CD4-positive, alpha-beta T cell treated with Interleukin-17A for 1 hour (primary cell): ENCODE data around the gene PRICKLE4.

Source experiments
- DNase-seq: peaks from one replicate; pipeline ENCODE4 v3.0.0-alpha.2; 2020

PRICKLE4 gene

DNA sequence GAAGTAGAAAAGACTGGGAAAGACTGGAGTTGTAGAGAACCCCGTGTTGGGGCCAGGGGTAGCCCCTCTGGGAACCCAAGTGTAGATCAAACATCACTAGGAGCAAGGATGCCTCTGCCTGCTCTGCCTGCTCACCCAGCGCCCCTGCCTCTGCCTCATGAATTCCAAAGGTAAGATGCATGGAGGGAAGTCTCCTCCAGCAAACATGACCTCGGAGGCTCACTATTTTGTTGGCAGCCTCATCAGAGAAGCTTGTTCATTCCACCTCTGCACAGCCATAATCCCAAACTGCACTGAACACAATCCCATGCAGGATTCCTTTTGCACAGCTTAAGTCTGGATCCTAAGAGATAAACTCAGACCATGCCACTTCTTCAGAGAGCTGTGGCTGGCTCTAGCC is 5.7 kb upstream of the PRICKLE4 start:
- DNase-seq: no peak

GRCh38 chr6:41775293-41775882 is 5.2 kb upstream of the PRICKLE4 start:
- no peak for DNase-seq

- no peak for DNase-seq
These were observed 2.9 kb upstream of the PRICKLE4 start for GRCh38 chr6:41777551-41778285.

DNA sequence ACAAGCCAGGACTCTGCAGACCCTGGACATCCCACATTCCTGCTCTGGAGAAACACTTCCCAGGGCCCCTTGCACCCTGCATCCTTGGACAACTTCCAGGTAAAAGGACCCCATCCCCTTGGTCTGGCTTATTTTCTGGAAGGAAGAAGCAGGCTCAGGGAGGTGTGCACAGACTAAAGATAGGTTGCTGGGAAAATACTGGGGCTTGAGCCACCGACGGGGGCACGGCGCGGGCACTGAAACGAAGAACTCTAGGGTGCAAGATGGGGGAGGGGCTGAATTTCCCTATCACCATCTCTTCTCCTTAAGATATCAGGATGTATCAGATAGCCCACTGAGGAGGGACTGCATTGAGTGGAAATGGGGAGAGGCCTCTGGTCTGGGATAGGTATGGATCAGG is 1.7 kb upstream of the PRICKLE4 start:
- no peak for DNase-seq

- DNase-seq: no peak
These were observed 1.2 kb upstream of the PRICKLE4 start for GRCh38 chr6:41779336-41779735.

- DNase-seq: peak; percentile 99
These were observed 613 bp upstream of the PRICKLE4 start, which contains the start of gene FRS3 for GRCh38 chr6:41779788-41780550. TSS of gene FRS3 (minus strand) at chr6:41779900. CDS start at chr6:41776987, 2,913 bp downstream.

- no peak for DNase-seq
These were observed 766 bp downstream of the PRICKLE4 start for GRCh38 chr6:41781366-41781730.

- DNase-seq: no peak
These were observed 2.7 kb downstream of the PRICKLE4 start for GRCh38 chr6:41783106-41783780.

- DNase-seq: no peak
These were observed 4.1 kb downstream of the PRICKLE4 start for GRCh38 chr6:41784581-41785171.

DNA sequence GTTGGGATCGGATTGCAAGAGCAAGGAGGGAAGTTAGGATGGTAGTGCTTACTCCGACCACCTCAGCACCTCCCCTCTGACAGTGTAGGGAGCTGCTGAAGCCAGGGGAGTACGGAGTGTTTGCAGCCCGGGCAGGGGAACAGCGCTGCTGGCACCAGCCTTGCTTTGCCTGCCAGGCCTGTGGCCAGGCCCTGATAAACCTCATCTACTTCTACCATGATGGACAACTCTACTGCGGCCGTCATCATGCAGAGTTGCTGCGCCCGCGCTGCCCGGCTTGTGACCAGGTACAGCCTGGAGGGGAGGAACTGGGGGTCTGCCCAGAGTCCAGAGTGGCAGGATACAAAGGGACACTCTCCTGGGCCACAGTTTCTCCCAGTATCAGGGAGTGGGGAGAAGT is 4.7 kb downstream of the PRICKLE4 start:
- DNase-seq: no peak

DNA sequence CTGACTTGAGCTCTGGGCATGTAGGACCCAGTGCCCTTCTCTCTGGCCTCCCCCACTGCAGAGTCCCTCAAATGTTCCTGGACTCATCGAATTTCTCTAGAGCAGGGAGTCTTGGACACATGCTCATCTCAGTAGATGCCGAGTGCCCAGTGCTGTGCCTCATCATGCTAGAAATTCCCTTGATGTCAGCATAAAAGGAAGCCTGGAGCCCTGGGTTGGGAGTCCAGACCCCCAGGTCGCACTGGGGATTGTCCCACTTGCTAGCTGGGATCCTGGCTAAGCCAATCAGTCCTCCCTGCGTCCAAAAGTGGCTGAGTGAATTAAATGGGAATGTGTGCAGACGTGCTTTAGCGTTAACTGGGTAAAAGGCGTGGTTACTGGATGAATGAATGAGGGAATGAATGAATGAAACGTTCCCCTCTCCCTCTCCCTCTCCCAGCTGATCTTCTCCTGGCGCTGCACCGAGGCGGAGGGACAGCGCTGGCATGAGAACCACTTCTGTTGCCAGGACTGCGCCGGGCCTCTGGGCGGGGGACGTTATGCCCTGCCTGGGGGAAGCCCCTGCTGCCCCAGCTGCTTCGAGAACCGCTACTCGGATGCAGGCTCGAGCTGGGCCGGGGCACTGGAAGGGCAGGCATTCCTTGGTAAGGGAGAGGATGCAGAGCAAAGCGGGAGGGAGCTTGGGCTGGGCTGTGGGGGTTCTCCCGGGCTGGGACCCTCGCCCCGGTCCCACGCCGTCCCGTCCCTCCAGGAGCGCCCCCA is 5.3 kb downstream of the PRICKLE4 start:
- DNase-seq: no peak

DNA sequence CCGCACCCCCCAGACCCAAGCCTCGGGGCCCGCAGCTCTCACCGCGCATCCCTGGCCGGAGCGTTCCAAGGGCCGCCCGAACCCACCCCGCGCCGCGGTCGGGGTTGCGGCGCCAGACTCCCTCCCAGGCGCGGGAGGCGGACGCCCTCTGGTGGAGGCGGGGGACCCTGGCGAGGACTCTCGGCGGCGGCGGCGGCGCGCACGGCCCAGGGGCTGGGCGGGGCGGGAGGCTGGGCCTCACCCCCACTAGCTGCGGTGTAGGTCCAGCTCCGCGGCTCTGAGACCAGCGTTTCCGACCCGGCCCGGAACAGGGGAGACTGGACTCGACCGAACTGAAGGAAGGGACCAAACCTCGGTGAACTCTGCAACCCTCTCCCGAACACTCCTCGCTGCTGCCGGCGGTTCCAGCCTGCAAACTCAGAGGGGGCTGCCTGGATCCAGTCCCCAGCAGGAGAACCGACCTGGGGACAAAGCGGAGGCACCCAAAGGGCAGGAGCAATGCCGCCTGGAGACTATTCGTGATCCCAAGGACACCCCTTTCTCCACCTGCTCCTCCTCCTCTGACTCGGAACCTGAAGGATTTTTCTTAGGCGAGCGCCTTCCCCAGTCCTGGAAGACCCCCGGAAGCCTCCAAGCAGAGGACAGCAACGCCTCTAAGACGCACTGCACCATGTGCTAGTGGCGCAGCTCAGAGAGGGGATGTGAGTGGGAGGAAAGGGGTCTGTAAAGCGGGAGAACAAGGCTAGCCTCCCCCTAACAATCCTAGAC is 6.1 kb downstream of the PRICKLE4 start:
- DNase-seq: peak; percentile 88

DNA sequence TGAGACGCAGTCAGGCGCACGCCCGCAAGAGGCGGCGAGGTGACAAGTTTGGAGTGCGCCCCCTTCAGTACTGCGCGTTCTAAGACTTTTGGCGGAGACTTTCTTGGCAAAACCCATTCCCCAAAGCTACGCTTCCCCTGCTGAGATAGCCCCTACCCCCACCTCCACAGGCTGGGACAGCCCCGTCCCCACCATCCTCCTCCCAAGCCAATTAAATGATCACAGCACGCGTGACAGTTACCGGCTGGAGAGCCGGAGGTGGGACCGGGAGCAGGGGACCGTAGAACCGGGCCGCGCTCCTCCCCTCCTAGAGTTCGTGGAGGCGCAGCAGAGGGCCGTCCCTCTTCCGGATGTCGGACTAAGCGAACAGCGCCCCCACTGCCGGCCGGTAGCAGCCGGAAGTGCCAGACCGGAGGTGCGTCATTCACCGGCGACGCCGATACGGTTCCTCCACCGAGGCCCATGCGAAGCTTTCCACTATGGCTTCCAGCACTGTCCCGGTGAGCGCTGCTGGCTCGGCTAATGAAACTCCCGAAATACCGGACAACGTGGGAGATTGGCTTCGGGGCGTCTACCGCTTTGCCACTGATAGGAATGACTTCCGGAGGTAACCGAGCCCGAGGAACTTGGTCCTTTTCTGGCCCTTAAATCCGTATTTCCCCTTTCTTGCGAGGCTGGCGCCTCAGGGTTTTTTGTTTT is 6.8 kb downstream of the PRICKLE4 start, which contains the start of gene TOMM6:
Gene TOMM6 (plus strand): TSS at position 476 of the 699 bp plus-strand sequence. CDS start 4 bp downstream, at position 480.
- DNase-seq: peak; percentile 96

GRCh38 chr6:41789390-41789724 is 8.8 kb downstream of the PRICKLE4 start:
- no peak for DNase-seq

DNA sequence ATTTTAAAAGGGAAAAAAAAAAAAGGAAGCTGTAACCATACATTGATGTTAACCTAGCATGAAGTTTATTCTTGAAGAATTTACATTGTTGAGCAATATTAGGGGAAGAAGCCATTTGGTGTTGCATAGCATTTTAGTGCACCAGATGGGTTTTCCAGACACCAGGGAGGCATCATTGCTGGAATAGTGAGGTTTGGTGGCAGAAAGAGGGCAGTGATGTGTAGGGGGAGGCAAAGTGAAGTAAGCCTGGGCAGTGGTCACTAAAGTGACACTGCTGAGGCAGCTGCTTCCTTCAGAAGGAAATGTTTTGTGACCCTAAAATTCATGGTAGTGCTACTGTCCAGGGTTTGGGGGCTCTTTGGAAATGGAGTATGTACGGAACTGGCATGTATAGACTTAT is 9.5 kb downstream of the PRICKLE4 start:
- DNase-seq: no peak

DNA sequence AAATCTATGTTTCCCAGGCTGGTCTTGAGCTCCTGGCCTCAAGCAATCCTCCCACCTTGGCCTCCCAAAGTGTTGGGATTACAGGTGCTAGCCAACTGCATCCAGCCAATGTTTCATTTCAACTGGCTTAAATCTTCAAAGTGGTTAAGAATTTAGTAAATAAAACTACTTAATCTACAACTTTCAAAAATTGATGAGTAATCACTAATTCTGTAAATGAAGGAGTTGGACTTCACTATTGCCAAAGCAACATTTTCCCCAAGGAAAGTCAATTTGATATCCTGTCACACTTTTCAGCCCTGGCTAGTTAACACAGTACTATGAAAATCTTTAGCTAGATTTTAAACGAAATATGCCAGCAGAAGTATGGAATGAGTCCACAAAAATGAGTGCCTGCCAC is 10.7 kb downstream of the PRICKLE4 start:
- no peak for DNase-seq

GRCh38 chr6:41791984-41792383 is 11.4 kb downstream of the PRICKLE4 start:
- no peak for DNase-seq

GRCh38 chr6:41796474-41796873 is 15.9 kb downstream of the PRICKLE4 start:
- DNase-seq: no peak

GRCh38 chr6:41798901-41799558 is 18.4 kb downstream of the PRICKLE4 start:
- no peak for DNase-seq

DNA sequence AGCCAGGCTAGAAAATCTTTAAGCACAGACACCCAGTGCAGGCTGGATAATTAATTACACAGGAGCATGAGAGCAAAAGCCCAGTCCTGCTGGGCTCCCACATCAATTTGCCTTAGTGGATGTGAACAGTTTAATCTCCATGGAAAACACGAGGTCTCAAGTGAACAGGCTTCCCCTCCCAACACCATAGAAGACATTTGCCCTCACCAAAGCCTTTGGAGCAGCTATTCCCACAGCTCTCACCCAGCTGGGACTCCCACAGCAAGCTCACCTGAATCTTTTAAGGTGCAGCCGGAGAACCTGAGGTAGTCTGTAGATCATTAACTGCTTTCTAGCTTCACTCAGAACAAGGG is 19.0 kb downstream of the PRICKLE4 start:
- no peak for DNase-seq
